HG03457 (cell line): ENCODE measurements around the gene P3H2.

Experiments used
- ATAC-seq: cut with Tn5 transposase; IDR thresholded peaks from one replicate; pipeline ENCODE4 v1.9.1; 2021; ENCODE audit warnings: moderate number of reproducible peaks; ENCODE audit not compliant: unreplicated experiment

Gene P3H2

DNA sequence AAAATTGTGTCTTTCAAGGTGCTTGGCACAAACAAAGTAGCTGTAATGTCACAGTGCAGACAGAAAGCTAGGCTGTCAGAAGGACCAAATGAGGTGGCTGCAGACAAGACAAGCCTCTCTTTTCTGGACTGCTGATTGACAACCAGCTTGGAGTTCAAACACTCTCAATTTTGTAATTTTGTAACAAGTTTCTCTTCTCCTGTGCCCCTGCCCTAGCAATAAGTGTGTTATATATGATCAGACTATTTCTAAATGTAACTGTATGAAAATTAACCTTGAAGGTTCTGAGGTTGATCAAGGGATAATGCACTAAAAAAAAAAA lies 172.0 kb downstream of the P3H2 start:
- ATAC-seq = no peak

DNA sequence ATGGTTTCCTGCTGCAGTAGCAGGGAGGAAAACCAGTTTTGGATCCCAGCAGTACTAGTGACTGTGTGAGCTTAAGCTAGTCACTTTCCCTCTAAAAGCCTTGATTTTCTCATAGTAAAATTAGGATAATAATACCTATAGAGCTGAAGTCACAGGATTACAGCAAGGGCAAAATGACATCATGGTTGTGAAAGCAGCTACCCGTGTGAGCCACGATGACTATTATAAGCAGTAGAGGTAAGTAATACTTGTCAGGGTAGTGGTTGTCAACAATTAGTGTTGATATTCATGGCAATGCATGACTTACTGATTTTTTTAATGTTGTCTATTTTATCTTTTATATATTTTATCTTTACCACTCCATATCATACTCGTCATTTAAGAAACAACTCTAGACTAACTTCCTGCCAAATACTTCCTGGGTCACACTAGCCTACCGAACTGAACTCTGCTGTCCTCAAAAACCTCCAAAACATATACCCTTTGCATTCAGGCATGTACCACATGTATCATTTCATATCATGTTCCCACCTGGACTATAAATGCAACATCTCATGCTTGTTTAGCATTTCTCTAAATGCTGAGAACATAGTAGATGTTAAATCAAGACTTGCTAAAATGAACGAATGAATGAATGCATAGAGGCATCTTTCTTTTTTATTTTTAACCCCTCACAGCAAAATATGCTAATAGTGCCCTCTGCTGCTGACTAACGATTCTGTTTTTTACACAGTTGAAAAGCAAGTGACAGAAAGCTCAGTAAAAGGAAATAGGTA lies 172.6 kb downstream of the P3H2 start:
- no peak for ATAC-seq

DNA sequence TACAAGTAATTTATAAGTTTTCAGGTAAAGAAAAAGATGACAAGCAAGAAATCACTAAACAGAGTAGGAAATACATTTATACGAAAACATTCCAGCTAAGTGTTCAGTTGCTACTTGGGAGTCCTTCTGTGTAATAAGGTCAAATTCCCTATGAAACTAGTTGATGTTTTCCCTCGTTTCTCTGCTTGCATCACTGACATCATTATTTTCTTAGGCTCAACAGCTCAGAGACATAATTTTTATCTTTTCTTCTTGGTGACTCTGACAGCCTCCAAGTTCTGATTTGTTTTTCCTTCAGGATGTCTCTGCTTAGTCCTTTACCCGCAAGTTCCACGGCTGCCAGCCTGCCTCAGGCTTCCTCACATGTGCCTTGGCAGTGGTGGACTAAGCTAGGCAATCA lies 173.6 kb downstream of the P3H2 start:
- ATAC-seq = no peak

DNA sequence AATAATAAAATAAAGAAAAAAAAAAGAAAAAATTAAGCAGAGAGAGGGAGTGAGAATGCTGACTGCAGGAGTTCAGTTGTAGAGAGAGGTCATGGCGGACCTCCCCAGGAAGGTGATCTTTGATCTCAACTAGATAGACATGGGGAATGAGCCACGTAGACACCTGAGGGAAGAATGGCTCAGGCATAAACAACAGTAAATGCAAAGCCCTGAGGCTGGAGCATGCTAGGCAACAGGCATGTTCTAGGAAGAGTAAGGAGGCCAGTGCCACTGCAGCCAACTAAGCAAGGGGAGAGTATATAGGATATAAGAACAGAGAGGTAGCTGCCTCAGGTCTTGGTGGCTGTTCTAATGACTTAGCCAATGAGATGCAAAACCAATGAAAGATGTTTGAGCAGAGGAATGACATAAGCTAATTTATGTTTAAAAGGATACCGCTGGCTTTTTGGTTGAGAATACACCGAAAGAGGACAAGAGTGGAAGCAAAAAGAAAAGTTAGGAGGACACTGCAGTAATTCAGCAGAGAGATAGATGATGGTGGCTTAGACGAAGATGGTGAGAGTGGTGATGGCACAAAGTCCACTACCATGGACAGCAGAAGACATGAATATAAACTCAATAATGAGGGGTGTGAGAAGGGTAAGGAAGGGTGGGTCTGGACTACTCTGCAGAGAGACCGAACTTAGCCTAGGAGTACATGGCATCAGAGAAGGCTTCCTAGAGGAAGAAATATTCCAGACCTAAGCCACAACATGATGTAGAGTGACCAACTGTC lies 174.6 kb downstream of the P3H2 start:
- ATAC-seq = no peak

DNA sequence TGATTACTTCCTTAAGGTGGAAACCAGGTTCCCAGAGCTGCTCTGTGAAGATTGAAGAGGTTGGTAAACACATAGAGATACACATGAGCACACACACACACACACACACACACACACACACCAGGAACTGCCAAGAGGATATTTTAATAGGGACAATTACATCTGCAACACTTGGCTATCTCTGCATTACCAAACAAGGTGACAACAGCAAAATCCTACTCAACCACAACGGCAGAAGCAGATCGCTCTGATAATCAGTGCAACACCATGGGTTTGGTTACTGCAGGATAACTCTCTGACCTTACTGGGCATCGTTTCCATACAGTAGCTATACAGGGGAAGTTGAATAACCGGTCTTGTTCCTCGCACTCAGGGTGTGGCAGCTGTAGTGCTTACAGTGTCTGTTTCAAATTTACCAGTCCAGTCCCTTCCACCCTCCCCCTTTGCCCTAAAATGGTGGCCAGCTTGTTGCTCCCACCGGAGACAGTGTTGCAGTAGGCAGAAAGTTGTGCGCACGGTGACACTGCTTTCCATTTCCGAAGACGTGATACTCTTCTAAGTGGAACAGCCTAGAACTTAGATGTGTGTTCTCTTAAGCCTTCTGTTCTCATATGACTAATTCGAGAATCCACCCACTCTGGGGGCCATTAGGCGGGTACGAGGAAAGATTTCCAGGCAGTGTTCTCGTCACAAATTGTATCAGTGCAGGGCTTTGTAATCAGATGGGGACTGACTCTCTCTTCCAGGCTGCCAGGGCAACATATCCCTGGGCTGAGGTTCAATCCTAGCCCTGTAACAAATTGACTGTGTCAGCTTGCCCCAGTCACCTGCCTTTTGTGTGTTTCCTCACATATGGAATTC lies 176.2 kb downstream of the P3H2 start:
- no peak for ATAC-seq

DNA sequence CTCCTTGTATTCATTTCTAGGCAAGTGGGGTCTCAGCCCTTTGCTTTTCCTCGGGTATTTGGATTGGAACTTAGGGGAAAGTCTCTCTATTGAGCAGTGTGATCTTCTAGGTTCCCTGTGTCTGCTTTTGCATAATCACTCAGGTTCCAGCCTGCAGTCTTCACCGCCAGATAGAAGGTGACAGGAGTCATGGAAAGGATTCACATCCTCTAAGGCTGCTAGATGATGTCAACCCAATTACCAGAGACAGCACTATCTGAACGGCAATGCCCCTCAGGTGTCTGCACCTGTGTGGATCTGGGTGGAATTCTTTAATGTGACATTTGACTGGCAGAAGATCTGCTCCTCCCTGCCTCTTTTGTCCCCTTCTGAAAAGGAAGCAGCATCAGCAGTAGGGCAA lies 177.7 kb downstream of the P3H2 start:
- no peak for ATAC-seq

DNA sequence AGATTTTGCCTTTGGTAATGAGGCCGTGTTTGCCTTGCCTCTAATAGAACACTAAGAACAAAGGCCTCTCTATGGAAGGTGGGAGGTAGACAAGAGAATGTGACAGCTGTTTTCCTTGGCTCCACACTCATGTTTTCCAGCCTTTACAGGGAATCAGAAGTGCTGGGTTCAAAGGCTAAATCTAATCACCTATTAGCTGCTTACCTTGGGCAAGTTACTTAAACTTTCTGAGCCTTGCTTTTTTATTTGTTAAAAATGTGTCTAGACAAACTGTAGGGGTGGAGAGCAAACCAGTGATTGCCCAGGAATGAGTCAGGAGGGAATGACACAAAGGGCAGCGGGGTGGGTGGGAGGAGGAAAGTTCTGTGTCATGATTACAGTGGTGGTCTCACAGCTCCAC lies 179.0 kb downstream of the P3H2 start:
- no peak for ATAC-seq

DNA sequence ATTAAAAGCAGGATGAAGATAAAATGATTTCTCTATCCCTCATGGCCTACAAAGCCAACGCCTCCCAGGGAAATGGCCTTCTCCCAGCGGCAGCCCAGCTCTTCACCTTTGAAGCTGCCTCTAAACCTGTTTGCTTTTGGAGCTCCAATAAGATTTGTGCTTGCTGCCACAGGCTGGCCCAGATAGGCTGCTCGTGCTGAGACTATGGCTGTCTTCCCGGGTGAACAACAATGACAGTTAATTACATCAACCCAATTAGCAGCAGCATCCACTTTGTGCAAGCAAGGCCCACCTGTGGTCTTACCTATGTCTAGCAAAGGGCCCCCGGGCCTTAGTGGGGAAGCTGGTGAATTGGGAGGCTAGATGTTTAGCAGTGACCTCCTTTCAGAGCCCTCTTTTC lies 179.6 kb downstream of the P3H2 start:
- ATAC-seq = no peak

DNA sequence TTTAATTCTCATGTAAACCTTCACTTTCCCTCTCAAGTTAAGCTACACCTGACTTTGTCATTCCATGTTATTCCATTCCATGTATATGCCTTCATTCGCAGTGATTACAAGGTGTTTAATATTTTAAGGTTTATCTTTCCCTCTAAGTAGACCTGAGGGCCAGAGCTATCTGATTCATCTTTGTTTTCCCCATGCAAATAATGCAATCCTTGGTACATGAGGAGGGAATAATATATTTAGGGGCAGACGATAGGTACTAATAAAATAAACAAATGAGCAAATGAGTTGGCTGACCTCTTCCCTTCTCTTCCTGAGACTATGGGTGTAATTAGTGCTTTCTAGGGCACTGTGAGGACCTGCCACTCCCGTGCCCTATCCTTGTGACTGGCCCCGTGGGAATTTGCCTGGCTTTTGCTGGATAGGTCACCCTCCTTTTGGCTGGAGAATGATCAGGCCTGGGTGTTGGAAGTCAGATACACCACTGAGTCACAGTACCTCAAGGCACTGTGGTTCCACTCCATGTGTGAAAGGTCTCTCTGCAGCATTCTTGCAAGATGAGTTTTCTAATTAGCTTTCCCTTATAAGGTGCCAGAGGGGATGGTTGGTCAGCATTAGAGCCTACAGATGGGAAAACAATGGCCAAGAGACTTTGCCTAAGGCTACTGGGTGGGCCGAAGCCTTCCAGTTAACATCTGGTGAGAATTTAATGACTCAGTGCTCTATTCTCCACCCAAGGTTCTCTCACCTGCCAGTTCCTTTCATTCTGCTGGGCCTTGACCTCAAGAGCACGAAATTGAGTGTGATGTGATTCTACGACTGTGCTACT lies 183.2 kb downstream of the P3H2 start:
- no peak for ATAC-seq

DNA sequence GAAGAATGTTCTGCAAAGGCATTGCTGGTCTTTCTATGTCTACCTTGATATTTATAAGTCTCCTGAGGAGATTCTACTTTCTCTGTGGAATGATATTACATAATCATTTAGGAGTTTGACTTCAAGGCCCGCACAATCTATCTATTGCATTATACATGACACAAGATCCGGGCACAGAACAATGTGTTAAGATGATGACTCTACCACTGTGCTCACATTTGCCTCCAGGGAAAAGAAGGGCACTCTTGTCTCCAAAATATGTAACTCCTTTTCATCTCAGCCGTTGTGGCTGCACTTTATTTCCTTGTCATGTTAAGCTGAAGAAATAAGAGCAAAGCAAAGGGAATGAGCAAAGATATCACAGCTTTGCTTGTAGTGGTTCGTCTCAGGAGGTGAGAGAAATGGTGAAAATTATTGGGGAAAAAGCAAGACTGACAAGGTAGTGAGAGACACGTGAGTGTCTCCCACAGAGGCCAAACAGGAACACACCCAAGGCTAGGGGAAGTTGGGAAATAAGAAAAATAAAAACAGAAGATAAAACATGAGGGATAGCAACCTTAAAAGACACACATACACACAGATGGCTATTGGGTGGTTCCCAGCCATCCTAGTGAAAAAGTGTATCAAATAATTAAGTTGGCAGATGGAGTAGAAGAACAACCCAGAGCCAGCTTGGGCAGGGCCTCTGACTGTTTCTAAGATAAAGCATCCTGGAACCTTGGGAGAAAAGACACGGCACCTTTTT lies 184.3 kb downstream of the P3H2 start:
- no peak for ATAC-seq

DNA sequence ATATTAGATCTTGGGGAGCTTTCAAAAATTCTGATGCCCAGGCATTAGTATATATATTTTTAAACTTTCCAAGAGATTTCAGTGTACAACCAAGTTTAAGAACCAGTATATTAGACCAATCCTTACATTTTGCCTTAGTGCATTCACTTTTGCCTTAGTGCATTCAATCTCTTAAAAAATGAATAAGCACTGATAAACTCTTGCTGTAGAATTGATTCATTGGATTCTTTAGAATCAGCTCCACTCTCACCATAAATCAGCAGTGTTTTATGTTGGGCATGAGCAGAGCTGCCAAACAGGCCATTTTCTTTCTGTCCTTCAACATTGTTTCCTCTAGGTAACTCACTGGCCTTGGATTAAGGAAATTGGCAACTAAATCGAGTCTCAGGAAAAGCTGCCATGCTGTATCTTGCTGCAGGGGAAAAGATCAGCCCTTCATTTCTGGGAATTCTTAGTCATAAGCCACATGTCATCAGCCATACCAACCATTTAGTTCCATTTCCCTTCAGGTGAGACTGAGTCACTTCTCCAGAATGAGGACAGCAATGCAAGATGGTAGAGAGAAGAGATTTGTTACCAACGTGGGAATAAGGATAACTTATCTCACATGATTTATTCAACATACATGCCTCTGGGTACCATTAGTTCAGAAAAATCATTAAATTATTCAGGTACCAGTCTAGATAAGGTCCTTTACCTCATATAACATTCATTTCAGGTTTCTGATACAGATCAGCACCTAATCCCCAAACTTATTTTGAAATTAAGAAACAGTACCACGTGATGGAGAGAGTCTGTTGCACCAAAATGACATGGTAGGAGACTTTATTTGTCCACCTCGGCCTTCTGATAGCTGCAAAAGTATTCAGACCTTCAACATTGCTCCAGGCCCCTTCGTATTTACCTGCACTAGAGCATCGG lies 192.5 kb downstream of the P3H2 start:
- no peak for ATAC-seq

DNA sequence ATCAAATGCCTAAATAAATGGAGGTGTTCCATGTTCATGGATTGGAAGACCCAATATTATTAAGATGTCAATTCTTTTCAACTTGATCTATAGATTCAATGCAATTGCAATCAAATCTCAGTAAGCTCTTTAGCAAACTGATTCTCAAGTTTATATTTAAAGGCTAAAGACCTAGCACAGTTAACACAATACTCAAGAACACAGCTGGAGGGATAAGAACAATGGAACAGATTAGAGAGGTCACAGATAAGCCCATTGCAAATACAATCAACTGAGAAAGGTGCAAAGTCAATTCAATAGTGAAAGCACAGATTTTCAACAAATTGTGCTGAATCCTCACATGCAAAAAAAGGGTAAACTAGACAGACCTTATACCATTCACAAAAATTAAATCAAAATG lies 198.9 kb downstream of the P3H2 start:
- no peak for ATAC-seq

DNA sequence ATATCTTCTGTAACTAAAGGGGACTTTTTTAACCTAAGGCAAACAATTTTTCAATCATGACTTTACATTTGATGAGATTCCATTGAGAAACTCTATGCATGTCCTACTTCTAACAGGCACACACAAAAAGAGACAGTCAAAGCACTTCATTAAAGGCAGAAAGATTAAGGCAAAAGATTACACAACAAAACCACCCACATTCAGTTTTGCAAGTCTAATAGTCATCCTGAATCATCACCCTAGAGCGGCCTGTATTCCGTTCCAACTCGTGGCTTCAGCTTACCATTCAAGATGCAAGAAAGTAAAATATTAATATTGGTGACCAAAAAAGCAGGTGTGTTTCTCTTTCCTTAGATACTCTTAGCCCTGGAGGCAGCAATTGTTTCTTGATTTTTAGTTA lies 205.9 kb downstream of the P3H2 start:
- ATAC-seq = no peak

DNA sequence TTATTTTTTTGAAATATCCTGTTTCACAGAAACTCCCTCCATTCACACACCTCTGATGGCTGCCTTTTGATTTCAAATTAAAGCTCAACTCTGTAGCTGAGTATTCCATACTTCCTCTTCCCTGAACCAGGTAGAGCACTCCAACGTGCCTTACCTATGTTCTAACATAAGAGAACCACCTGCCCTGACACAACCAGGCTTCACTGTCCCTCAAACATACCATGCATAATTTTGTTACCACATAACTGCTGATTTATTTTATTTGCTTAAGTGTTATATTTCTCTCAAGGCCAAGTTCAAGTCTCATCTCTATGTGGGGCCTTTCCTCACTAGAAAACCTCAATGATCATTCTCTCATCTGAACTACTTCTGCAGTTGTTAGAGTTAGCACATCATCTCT lies 209.7 kb downstream of the P3H2 start:
- ATAC-seq = no peak

DNA sequence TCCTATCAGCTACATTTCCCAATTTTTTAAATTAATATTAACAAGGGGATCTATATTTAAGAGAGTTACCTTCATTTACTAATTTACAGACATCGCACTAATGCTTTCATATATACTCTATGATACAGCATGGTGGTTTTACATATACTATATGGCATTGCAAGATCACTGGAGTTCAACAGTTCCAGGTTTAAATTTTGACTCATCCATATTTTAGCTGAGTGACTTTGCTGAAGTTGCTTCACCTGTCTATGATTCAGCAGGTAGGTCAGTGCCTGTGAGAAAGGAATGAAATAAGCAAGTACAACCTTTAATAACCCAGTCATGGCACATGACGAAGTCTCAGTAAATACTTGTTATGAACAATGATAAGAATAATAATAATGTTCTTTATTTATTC lies 211.1 kb downstream of the P3H2 start:
- ATAC-seq = no peak

DNA sequence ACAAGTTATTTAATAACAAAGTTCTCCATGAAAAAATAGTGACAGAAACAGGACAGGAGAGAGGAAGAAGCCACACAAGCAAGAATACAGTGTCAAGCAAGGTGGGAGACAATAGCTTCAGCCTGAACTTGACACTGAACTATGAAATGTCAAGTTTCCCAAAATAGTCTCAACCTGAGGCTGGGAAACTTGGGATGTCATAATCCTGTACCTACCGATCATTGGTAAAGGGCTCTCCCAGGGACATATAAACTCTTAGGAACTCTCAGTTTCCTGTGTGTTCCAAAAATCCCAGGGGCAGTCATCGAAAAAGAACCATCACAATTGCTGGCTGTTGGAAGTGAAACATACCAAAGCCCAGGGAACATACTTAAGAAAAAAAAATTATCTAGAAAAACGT lies 211.6 kb downstream of the P3H2 start:
- no peak for ATAC-seq

DNA sequence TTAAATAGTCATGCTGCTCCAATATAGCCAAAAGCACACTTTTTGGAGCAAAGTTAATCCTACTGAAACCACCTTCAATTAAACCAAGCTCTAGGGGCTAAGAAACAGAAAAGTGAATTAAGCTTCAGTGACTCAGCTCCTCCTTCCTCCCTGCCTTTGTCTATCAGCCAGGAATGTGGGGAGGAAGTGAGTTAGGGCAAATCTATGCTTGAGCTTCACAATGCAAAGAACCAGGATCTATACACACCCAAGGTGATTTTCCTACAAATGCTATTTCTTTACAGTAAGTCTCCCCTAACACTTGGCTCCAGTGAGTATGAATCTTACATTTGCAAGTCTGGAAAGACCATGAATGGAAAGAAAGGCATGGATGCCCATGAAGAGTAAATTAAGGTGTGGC lies 212.1 kb downstream of the P3H2 start:
- ATAC-seq = no peak

DNA sequence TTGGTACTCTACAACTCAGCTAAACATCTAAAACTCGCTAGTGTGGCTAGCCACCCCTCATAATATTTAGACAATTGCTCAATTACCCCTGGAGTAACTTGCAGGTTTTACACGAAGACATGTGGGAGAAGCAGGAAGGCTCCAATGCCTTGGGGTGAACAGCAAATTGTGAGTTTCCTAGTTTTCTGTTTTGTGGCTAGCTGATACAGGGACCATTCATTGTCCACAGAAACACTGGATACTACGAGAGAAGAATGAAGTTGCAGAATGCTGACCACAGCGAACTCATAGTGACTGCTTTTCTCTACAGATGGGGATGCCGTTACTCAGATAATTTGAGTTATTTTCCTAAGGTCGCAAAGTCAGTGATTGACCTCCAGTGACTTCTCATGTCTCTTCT lies 212.9 kb downstream of the P3H2 start:
- no peak for ATAC-seq
